H1 (cell line): ENCODE data around the gene MCF2L.

Experiments used
- CEBPB ChIP-seq: IDR thresholded peaks from 2 replicates; pipeline ENCODE4 v1.6.1; 2012; ENCODE audit warnings: low read depth, low read length
- CREB1 ChIP-seq: IDR thresholded peaks from 2 replicates; pipeline ENCODE4 v1.6.1; 2012; ENCODE audit warnings: inconsistent platforms
- POLR2AphosphoS5 ChIP-seq: IDR thresholded peaks from 2 replicates; pipeline ENCODE4 v1.6.1; 2011; ENCODE audit warnings: low read depth, low read length
- RAD21 ChIP-seq, 2 experiments: IDR thresholded peaks in 1 of 2; conservative IDR thresholded peaks in 1 of 2; 2 replicates each; pipeline ENCODE4 v1.6.1; 2011; ENCODE audit warnings: low read depth in 2 of 2, low read length in 2 of 2, improper control_type of control experiment in 1 of 2, inconsistent platforms in 1 of 2, mild to moderate bottlenecking in 1 of 2, moderate library complexity in 1 of 2
- TF ChIP-seq, protein P1 (sequence below): IDR thresholded peaks from 2 replicates; pipeline ENCODE4 v1.6.1; 2011; ENCODE audit warnings: low read depth, mild to moderate bottlenecking, low read length; ENCODE audit not compliant: insufficient read depth
- TF ChIP-seq, protein P2 (sequence below), 3 experiments: IDR thresholded peaks; 1 replicate in 2 of 3; 2 replicates in 1 of 3; pipeline versions ENCODE4 v1.5.1 to v1.6.1; 2011; ENCODE audit warnings: low read length in 3 of 3, mild to moderate bottlenecking in 3 of 3, inconsistent platforms in 2 of 3, low read depth in 1 of 3, moderate library complexity in 1 of 3; ENCODE audit not compliant: insufficient read depth in 1 of 3; ENCODE audit errors: control extremely low read depth in 1 of 3

DNA sequence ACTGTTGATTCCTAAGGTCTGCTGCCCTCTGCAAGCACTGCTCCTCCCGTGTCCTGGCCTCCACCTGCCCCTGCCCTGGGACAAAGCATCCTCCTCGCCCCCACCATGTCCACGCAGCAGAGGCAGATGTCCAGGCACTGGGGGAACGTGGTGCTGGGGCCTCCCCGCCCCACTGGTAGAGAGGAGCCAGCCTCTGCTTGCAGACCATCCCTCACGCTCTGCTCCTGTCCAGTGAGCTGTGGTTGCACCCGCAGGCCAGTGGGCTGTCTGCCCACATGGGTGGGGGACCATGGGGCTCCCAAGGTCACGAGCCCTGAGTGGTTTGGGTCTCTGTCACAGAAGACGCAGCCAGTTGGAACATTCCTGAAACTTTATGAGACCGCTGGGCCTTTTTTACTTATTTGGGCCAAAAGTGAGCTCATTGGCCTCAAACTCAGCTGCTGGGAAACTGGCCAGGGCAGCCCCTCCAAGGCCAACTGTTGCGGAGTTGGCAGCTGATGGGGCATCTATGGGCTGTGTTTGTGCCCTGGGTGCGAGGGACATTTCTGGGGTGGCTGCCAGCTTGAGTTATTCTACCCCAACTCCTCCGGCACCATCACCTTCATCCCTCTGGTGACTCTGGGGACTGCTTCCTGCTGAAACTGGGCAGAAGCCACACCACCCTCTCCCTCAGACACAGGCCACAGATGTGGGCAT, 71.7 kb downstream of the MCF2L start:
- no peak for TF ChIP-seq CEBPB
- TF ChIP-seq, protein P1, sequence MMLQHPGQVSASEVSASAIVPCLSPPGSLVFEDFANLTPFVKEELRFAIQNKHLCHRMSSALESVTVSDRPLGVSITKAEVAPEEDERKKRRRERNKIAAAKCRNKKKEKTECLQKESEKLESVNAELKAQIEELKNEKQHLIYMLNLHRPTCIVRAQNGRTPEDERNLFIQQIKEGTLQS = no peak
- TF ChIP-seq RAD21 (IDR thresholded peaks at IDR 0.05 in 1 of 2, conservative IDR thresholded peaks at IDR 0.05 in 1 of 2; ENCODE audit: low read depth in 2 of 2, low read length in 2 of 2) = no peak
- TF ChIP-seq POLR2AphosphoS5 = no peak
- no peak for TF ChIP-seq CREB1
- TF ChIP-seq, protein P2, sequence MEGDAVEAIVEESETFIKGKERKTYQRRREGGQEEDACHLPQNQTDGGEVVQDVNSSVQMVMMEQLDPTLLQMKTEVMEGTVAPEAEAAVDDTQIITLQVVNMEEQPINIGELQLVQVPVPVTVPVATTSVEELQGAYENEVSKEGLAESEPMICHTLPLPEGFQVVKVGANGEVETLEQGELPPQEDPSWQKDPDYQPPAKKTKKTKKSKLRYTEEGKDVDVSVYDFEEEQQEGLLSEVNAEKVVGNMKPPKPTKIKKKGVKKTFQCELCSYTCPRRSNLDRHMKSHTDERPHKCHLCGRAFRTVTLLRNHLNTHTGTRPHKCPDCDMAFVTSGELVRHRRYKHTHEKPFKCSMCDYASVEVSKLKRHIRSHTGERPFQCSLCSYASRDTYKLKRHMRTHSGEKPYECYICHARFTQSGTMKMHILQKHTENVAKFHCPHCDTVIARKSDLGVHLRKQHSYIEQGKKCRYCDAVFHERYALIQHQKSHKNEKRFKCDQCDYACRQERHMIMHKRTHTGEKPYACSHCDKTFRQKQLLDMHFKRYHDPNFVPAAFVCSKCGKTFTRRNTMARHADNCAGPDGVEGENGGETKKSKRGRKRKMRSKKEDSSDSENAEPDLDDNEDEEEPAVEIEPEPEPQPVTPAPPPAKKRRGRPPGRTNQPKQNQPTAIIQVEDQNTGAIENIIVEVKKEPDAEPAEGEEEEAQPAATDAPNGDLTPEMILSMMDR (IDR thresholded peaks at IDR 0.05; ENCODE audit: control extremely low read depth in 1 of 3, insufficient read depth in 1 of 3, low read depth in 1 of 3, low read length in 3 of 3) = no peak
